Neutrophil (primary cell): ENCODE measurements around the gene B3GALT4.
A peak's percentile ranks its signal among the peaks of the same experiment; 100 is the strongest.

Experiments used
- H3K27ac ChIP-seq: fragments of 200-600 bp; sonication (generic); 2 replicates; pipeline ENCODE4 v1.5.1; 2016; ENCODE audit warnings: mild to moderate bottlenecking, moderate library complexity
- H3K27me3 ChIP-seq: fragments of 200-600 bp; sonication (generic); 2 replicates; pipeline ENCODE4 v1.6.0; 2016; ENCODE audit warnings: mild to moderate bottlenecking
- H3K36me3 ChIP-seq: fragments of 200-600 bp; sonication (generic); 2 replicates; pipeline ENCODE4 v1.5.1; 2017
- H3K4me1 ChIP-seq, 2 experiments: fragments of 200-600 bp in 1 of 2; sonication (generic) in 1 of 2; 1 replicate in 1 of 2; 2 replicates in 1 of 2; pipeline versions ENCODE4 v1.5.1 to v1.6.1; 2013 to 2016; ENCODE audit warnings: low read depth in 1 of 2, low read length in 1 of 2, mild to moderate bottlenecking in 1 of 2, moderate library complexity in 1 of 2; ENCODE audit not compliant: control insufficient read depth in 1 of 2, insufficient read depth in 1 of 2
- H3K4me3 ChIP-seq, 2 experiments: fragments of 200-600 bp in 1 of 2; sonication (generic) in 1 of 2; 1 replicate in 1 of 2; 2 replicates in 1 of 2; pipeline ENCODE4 v1.5.1; 2013 to 2016; ENCODE audit warnings: low read depth in 1 of 2, low read length in 1 of 2, mild to moderate bottlenecking in 1 of 2, moderate library complexity in 1 of 2
- H3K9me3 ChIP-seq: fragments of 200-600 bp; sonication (generic); 2 replicates; pipeline ENCODE4 v1.5.1; 2016
- TF ChIP-seq, protein P1 (sequence below): fragments of 200-600 bp; sonication (generic); IDR thresholded peaks from 2 replicates; pipeline ENCODE4 v1.5.1; 2016; ENCODE audit warnings: antibody characterized with exemption

B3GALT4 gene

GRCh38 chr6:33296797-33297405, 20.0 kb downstream of the B3GALT4 start:
- H3K4me3 ChIP-seq = peak overlapping the region; percentile 86 to 90
- peak overlapping the region; percentile 98 for H3K27ac ChIP-seq
- H3K4me1 ChIP-seq = peaks cover 33 to 38% of the 10 kb centered on the region in 2 experiments
- H3K27me3 ChIP-seq = no peaks in the 10 kb centered on the region
- H3K9me3 ChIP-seq = no peaks in the 10 kb centered on the region
- TF ChIP-seq, protein P1, sequence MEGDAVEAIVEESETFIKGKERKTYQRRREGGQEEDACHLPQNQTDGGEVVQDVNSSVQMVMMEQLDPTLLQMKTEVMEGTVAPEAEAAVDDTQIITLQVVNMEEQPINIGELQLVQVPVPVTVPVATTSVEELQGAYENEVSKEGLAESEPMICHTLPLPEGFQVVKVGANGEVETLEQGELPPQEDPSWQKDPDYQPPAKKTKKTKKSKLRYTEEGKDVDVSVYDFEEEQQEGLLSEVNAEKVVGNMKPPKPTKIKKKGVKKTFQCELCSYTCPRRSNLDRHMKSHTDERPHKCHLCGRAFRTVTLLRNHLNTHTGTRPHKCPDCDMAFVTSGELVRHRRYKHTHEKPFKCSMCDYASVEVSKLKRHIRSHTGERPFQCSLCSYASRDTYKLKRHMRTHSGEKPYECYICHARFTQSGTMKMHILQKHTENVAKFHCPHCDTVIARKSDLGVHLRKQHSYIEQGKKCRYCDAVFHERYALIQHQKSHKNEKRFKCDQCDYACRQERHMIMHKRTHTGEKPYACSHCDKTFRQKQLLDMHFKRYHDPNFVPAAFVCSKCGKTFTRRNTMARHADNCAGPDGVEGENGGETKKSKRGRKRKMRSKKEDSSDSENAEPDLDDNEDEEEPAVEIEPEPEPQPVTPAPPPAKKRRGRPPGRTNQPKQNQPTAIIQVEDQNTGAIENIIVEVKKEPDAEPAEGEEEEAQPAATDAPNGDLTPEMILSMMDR = no peak
- H3K36me3 ChIP-seq = peaks cover 73% of the 10 kb centered on the region

GRCh38 chr6:33297406-33297955, 20.6 kb downstream of the B3GALT4 start:
- peaks cover 33 to 38% of the 10 kb centered on the region in 2 experiments for H3K4me1 ChIP-seq
- TF ChIP-seq, protein P1 = no peak
- no peaks in the 10 kb centered on the region for H3K9me3 ChIP-seq
- peaks cover 73% of the 10 kb centered on the region for H3K36me3 ChIP-seq
- no peaks in the 10 kb centered on the region for H3K27me3 ChIP-seq
- peak overlapping the region; percentile 98 for H3K27ac ChIP-seq
- peak overlapping the region; percentile 86 to 90 for H3K4me3 ChIP-seq

GRCh38 chr6:33297956-33298772, 21.2 kb downstream of the B3GALT4 start:
- Histone ChIP-seq H3K36me3 (peaks cover 73% of the 10 kb centered on the region), H3K4me3 (peak overlapping the region; percentile 86 to 90), H3K27me3 (no peaks in the 10 kb centered on the region), H3K4me1 (peaks cover 33 to 38% of the 10 kb centered on the region in 2 experiments), H3K9me3 (no peaks in the 10 kb centered on the region), H3K27ac (peak overlapping the region; percentile 98)
- TF ChIP-seq, protein P1 = peak; percentile 5

DNA sequence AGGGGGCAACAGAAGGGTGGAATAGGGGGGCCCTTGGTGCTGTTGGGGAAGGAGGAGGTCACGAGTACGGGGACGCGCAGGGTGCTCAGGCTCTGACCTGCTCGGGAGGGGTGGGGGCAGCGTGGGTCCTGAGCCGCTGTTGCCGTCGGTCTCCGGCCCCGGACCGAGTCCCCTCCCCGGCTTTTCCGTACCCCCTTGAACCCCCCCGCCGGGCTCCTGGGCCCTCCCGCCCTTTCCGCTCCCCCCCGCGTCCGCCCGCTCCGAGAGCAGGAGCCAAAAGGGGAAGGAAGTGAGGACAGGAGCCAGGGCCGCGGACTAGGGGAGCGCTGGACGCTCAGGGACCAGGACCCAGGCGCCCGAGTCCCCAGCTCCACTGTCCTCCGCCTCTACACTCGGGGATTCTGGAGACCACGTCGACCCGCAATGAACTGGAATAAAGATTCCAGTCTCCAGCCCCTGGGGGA, 21.9 kb downstream of the B3GALT4 start, which contains the start of gene RGL2:
Gene RGL2 (minus strand): TSS at position 170 of the 464 bp plus-strand sequence. CDS start 332 bp downstream, outside the sequence.
- Histone ChIP-seq H3K27ac (peak within 1 kb of the TSS; percentile 98), H3K36me3 (peaks cover 73% of the 10 kb centered on the region), H3K4me3 (peak within 1 kb of the TSS; percentile 86 to 90), H3K9me3 (no peaks in the 10 kb centered on the region), H3K27me3 (no peaks in the 10 kb centered on the region), H3K4me1 (peaks cover 33 to 38% of the 10 kb centered on the region in 2 experiments)
- TF ChIP-seq, protein P1 = no peak

DNA sequence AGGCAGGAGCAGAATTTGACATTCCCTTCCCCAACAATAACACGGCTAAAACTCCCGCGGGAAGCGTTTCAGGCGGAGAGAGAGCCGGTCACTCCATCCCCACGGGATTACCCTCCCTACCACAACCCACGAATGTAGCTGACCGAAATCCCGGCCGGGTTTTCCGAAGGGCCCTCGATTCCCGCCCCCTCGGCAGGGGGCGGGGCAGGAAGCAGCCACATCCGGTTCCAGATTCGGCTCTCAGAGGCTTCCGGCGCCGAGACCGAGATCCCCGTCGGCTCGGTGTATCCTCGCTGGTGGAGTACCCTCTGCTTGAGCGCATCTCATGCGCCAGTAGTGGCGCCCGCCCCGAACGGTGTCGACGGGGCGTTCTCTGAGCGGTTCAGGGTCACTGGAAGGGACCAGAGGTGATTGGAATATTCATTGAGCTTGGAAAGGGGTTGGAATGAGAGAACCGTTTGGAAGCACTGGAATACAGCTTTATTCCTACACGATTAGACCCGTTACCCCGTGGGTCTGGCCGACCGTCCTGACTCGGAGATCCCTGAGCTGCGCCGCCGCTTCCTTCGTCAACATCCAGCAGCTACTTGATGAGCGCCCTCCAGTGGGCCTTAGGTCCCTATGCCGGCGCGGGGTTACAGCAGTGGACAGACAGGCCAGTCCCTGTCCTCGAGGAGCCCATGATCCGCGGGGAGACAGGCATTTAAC, 22.5 kb downstream of the B3GALT4 start:
- Histone ChIP-seq H3K9me3 (no peaks in the 10 kb centered on the region), H3K4me3 (peak overlapping the region; percentile 86 to 90), H3K27me3 (no peaks in the 10 kb centered on the region), H3K4me1 (peaks cover 33 to 39% of the 10 kb centered on the region in 2 experiments), H3K27ac (peak overlapping the region; percentile 98), H3K36me3 (peaks cover 73% of the 10 kb centered on the region)
- TF ChIP-seq, protein P1 = peak; percentile 88
